ENCODE results near the gene ANLN. TPM values are rescaled to one million over a fixed set of nuclear protein-coding genes. Genes with fewer than 3 reads are reported as not detected.

The ANLN gene
- total and polyA plus RNA-seq, 2 experiments from 2014 or later, result 26.9 to 66.7 TPM

DNA sequence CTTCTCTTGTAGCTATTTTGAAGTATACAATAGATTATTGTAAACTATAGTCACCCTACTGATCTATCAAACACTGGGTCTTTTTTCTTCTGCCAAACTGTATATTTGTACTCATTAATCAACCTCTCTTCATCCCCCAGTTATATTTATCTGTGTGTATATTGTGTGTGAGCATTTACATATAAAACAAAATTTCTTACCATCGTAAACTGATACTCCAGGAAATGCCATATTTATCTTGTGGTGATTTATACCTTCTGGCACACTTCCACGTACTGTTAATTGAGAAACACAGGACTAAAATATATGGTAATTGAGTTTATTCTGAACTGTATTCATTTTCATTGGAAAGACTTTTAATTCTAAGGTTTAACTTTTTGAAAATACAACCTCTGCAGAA is 18.9 kb downstream of the ANLN start:
- no peaks in the 10 kb centered on the region for H3K79me2 ChIP-seq (replicated peaks; ENCODE audit: insufficient read depth)
- H4K20me1 ChIP-seq (replicated peaks; ENCODE audit: insufficient read depth), result no peaks in the 10 kb centered on the region; the same call in 1 of the 2 replicates
- peaks cover 22% of the 10 kb centered on the region for H3K36me3 Mint-ChIP-seq (ENCODE audit: low read depth)
- no peaks in the 10 kb centered on the region for H3F3A ChIP-seq (replicated peaks; ENCODE audit: low read depth)
- H3K9me3 Mint-ChIP-seq, result no peaks in the 10 kb centered on the region
- DNase-seq (ENCODE audit: low spot score) (no peak), ATAC-seq (no peak)
- H3K27me3 ChIP-seq (ENCODE audit: insufficient read depth), result no peaks in the 10 kb centered on the region
- peaks cover 14% of the 10 kb centered on the region for H3K4me1 Mint-ChIP-seq
- TF ChIP-seq EZH2 (IDR thresholded peaks at IDR 0.05; ENCODE audit: low read depth, unreplicated experiment) (no peak), POLR2AphosphoS5 (IDR thresholded peaks at IDR 0.05; ENCODE audit: low read depth) (no peak), CREB1 (CRISPR knock-in tag; IDR thresholded peaks at IDR 0.05; ENCODE audit: low read depth) (no peak), ZNF114 (CRISPR knock-in tag; IDR thresholded peaks at IDR 0.05) (no peak), JUNB (IDR thresholded peaks at IDR 0.05; ENCODE audit: unreplicated experiment) (no peak)
- TF ChIP-seq, protein P1, sequence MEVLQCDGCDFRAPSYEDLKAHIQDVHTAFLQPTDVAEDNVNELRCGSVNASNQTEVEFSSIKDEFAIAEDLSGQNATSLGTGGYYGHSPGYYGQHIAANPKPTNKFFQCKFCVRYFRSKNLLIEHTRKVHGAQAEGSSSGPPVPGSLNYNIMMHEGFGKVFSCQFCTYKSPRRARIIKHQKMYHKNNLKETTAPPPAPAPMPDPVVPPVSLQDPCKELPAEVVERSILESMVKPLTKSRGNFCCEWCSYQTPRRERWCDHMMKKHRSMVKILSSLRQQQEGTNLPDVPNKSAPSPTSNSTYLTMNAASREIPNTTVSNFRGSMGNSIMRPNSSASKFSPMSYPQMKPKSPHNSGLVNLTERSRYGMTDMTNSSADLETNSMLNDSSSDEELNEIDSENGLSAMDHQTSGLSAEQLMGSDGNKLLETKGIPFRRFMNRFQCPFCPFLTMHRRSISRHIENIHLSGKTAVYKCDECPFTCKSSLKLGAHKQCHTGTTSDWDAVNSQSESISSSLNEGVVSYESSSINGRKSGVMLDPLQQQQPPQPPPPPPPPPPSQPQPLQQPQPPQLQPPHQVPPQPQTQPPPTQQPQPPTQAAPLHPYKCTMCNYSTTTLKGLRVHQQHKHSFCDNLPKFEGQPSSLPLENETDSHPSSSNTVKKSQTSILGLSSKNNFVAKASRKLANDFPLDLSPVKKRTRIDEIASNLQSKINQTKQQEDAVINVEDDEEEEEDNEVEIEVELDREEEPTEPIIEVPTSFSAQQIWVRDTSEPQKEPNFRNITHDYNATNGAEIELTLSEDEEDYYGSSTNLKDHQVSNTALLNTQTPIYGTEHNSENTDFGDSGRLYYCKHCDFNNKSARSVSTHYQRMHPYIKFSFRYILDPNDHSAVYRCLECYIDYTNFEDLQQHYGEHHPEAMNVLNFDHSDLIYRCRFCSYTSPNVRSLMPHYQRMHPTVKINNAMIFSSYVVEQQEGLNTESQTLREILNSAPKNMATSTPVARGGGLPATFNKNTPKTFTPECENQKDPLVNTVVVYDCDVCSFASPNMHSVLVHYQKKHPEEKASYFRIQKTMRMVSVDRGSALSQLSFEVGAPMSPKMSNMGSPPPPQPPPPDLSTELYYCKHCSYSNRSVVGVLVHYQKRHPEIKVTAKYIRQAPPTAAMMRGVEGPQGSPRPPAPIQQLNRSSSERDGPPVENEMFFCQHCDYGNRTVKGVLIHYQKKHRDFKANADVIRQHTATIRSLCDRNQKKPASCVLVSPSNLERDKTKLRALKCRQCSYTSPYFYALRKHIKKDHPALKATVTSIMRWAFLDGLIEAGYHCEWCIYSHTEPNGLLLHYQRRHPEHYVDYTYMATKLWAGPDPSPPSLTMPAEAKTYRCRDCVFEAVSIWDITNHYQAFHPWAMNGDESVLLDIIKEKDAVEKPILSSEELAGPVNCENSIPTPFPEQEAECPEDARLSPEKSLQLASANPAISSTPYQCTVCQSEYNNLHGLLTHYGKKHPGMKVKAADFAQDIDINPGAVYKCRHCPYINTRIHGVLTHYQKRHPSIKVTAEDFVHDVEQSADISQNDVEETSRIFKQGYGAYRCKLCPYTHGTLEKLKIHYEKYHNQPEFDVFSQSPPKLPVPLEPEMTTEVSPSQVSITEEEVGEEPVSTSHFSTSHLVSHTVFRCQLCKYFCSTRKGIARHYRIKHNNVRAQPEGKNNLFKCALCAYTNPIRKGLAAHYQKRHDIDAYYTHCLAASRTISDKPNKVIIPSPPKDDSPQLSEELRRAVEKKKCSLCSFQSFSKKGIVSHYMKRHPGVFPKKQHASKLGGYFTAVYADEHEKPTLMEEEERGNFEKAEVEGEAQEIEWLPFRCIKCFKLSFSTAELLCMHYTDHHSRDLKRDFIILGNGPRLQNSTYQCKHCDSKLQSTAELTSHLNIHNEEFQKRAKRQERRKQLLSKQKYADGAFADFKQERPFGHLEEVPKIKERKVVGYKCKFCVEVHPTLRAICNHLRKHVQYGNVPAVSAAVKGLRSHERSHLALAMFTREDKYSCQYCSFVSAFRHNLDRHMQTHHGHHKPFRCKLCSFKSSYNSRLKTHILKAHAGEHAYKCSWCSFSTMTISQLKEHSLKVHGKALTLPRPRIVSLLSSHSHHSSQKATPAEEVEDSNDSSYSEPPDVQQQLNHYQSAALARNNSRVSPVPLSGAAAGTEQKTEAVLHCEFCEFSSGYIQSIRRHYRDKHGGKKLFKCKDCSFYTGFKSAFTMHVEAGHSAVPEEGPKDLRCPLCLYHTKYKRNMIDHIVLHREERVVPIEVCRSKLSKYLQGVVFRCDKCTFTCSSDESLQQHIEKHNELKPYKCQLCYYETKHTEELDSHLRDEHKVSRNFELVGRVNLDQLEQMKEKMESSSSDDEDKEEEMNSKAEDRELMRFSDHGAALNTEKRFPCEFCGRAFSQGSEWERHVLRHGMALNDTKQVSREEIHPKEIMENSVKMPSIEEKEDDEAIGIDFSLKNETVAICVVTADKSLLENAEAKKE (CRISPR knock-in tag; IDR thresholded peaks at IDR 0.05), result no peak
- TF ChIP-seq, protein P2, sequence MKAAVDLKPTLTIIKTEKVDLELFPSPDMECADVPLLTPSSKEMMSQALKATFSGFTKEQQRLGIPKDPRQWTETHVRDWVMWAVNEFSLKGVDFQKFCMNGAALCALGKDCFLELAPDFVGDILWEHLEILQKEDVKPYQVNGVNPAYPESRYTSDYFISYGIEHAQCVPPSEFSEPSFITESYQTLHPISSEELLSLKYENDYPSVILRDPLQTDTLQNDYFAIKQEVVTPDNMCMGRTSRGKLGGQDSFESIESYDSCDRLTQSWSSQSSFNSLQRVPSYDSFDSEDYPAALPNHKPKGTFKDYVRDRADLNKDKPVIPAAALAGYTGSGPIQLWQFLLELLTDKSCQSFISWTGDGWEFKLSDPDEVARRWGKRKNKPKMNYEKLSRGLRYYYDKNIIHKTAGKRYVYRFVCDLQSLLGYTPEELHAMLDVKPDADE (IDR thresholded peaks at IDR 0.05), result no peak
- no peak overlapping the region for H3K4me3 ChIP-seq
- peaks cover 36% of the 10 kb centered on the region; the same call in 1 of the 2 replicates for H3K36me3 ChIP-seq (ENCODE audit: insufficient read depth)
- no peaks in the 10 kb centered on the region for H3K9me2 ChIP-seq (ENCODE audit: insufficient read depth)
- H3K4me2 ChIP-seq, result no peak overlapping the region
- H3K27ac Mint-ChIP-seq, result no peak overlapping the region
- H3K4me3 Mint-ChIP-seq, result no peak overlapping the region
- H3K4me1 ChIP-seq (ENCODE audit: insufficient read depth), result peaks cover 12% of the 10 kb centered on the region
- H3K27me3 Mint-ChIP-seq (ENCODE audit: insufficient read depth, low read depth, poor library complexity), result peaks cover 5% of the 10 kb centered on the region
- no peak overlapping the region for H3K27ac ChIP-seq (ENCODE audit: low read depth)
- H2AFZ ChIP-seq, result no peak overlapping the region
